Measurements from ENCODE around the gene BTK. TPM values are rescaled to one million over a fixed set of nuclear protein-coding genes. Genes with fewer than 3 reads are reported as not detected.

The BTK gene
- total RNA-seq, 4 donors from 2014 or later, result 0.75 to 1.5 (median 1.00) TPM; not detected in 1

DNA sequence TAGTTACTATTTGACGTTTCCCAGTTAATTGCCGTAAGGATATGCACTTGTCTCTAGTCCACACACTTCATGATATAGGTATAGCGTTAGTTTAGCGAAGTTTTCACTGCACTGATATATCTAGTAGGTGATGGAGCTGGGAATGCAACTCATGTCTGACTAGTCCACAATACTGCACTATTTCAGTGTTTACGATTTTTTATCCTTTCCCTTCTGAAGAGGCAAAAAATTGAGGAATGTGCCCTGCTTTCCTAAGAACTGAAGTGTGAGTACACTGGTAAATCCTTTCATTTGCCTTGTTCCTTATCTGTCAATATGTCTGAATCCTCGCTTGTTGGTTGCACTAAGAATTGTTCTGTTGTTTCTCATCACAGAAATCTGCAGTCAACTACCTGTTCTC is 5.8 kb upstream of the BTK start:
- Histone ChIP-seq H3K36me3 (peaks cover 0 to 4% of the 10 kb centered on the region in 2 donors), H3K27me3 (no peaks in the 10 kb centered on the region), H3K9me3 (no peaks in the 10 kb centered on the region), H3K4me1 (no peaks in the 10 kb centered on the region), H3K27ac (peak overlapping the region; percentile 78 to 89 (median 81)), H3K4me3 (peak overlapping the region; percentile 65 to 73 (median 70))
- no peak for ATAC-seq
- TF ChIP-seq, protein P1, sequence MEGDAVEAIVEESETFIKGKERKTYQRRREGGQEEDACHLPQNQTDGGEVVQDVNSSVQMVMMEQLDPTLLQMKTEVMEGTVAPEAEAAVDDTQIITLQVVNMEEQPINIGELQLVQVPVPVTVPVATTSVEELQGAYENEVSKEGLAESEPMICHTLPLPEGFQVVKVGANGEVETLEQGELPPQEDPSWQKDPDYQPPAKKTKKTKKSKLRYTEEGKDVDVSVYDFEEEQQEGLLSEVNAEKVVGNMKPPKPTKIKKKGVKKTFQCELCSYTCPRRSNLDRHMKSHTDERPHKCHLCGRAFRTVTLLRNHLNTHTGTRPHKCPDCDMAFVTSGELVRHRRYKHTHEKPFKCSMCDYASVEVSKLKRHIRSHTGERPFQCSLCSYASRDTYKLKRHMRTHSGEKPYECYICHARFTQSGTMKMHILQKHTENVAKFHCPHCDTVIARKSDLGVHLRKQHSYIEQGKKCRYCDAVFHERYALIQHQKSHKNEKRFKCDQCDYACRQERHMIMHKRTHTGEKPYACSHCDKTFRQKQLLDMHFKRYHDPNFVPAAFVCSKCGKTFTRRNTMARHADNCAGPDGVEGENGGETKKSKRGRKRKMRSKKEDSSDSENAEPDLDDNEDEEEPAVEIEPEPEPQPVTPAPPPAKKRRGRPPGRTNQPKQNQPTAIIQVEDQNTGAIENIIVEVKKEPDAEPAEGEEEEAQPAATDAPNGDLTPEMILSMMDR (IDR thresholded peaks at IDR 0.05 in 4 of 5, conservative IDR thresholded peaks at IDR 0.05 in 1 of 5), result no peak
- no peak for TF ChIP-seq POLR2A (IDR thresholded peaks at IDR 0.05)
- intact Hi-C loops (cut with DNase I; ENCODE audit: low total_unique reads) (loop anchor here (1.0 to 2.0 kb wide), 2 partner anchors 17 to 43 kb away; partner anchors contain the start of gene HNRNPH2), in situ Hi-C loops (cut with MboI; ENCODE audit: low sequenced_read_pairs in 4 of 4) (no loop called here)
- DNase-seq, result no peak

DNA sequence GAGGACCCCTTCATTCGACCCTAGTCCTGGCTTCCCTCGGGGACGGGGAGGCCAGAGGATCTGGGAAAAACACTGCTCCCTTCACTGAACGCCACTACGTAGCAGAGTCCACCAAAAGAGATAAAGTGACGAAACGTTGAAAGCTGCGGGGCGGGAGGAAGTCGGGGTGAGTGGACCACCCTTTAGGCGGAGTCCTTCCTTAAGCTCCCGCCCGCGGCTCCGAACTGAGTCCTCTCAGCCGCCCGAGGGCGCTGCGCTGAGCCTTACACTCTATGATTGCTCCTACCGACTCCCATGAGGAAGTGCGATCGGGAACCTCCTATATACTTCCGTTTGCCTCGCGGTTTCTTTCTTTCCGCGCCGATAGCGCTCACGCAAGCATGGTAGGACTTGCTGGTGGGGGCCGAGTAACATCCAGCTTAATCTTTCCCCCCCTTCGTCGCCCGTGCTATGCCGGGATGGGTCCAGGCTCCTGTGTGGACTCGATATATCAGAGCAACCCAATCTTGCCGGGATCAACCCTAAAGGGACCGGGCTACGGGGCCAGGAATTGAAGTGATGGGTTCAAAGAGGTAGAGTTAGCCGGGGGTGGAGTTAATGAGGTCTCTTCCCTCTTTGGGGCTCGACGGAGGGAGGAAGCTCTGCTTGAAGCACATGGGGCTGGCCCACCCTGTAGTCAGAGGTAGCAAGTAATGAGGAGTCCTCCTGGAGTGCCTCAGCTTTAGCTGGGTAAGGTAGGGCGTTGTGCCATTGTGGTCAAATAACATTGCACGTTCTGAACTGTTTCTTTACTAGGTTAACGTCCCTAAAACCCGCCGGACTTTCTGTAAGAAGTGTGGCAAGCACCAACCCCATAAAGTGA is 4.9 kb upstream of the BTK start, which contains the start of gene RPL36A:
TSS of gene RPL36A (plus strand) at position 348 of the 862 bp plus-strand sequence. CDS start at position 381, 33 bp downstream.
- Histone ChIP-seq H3K27me3 (no peaks in the 10 kb centered on the region), H3K27ac (peak within 1 kb of the TSS; percentile 78 to 89 (median 81)), H3K4me3 (peak within 1 kb of the TSS; percentile 65 to 73 (median 70)), H3K9me3 (no peaks in the 10 kb centered on the region), H3K4me1 (no peaks in the 10 kb centered on the region), H3K36me3 (peaks cover 0 to 3% of the 10 kb centered on the region in 2 donors)
- intact Hi-C loops (cut with DNase I; ENCODE audit: low total_unique reads) (loop anchor here (1.0 to 2.0 kb wide), 2 partner anchors 18 to 42 kb away; partner anchors contain the start of gene HNRNPH2), in situ Hi-C loops (cut with MboI; ENCODE audit: low sequenced_read_pairs in 4 of 4) (no loop called here)
- DNase-seq (peak; percentile 71 to 82), ATAC-seq (peak; percentile 99)
- TF ChIP-seq POLR2A (IDR thresholded peaks at IDR 0.05), result peak; percentile 86 to 87
- TF ChIP-seq, protein P1 (IDR thresholded peaks at IDR 0.05 in 4 of 5, conservative IDR thresholded peaks at IDR 0.05 in 1 of 5), result peak; percentile 43 to 75 (median 55)

DNA sequence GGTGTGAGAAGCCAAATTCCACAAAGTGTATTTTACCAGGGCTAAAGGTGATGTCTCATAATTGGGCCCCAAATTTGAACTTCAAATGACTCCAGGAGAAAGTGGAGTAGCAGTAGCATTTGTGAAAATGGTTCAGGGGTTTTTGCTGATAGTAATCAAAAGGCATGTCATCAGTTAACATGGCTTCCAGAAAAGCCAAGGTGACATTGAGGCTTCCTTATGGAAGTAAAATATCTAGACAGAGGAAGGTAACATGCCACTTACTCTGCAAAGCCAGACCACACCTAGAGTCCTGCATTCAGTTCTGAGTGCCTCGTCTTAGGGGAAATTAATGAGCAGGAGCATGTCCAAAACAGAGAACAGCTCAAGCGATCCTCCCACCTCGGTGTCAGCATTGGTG is 2.6 kb upstream of the BTK start:
- H3K27ac ChIP-seq, result no peak overlapping the region
- intact Hi-C loops (cut with DNase I; ENCODE audit: low total_unique reads) (no loop called here), in situ Hi-C loops (cut with MboI; ENCODE audit: low sequenced_read_pairs in 4 of 4) (no loop called here)
- TF ChIP-seq, protein P1 (IDR thresholded peaks at IDR 0.05 in 4 of 5, conservative IDR thresholded peaks at IDR 0.05 in 1 of 5), result no peak
- no peak overlapping the region for H3K4me3 ChIP-seq
- no peaks in the 10 kb centered on the region for H3K4me1 ChIP-seq
- ATAC-seq, result no peak
- DNase-seq, result no peak
- no peaks in the 10 kb centered on the region for H3K27me3 ChIP-seq
- H3K9me3 ChIP-seq, result no peaks in the 10 kb centered on the region
- H3K36me3 ChIP-seq, result no peaks in the 10 kb centered on the region

DNA sequence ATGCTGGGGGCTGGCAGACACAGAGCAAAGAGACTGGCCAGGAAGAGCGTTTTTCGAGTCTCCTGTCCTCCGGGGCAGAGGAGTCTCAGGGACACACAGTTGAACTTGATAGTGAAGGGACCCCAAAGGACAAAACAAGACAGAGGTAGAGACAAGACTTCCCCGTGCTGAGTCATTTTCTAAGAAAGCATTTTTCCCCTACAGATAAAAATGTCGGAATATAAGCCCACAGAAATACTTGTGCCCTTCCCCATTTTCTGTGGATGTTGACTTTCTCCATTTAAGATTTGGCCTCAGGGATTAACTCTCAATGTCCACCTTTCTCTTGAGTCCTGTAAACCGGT is 523 bp upstream of the BTK start:
- no peak overlapping the region for H3K27ac ChIP-seq
- DNase-seq (no peak), ATAC-seq (no peak)
- TF ChIP-seq, protein P1 (IDR thresholded peaks at IDR 0.05 in 4 of 5, conservative IDR thresholded peaks at IDR 0.05 in 1 of 5), result no peak
- no peak for TF ChIP-seq POLR2A (IDR thresholded peaks at IDR 0.05)
- no peaks in the 10 kb centered on the region for H3K4me1 ChIP-seq
- in situ Hi-C loops (cut with MboI; ENCODE audit: low sequenced_read_pairs in 4 of 4) (no loop called here), intact Hi-C loops (cut with DNase I; ENCODE audit: low total_unique reads) (no loop called here)
- no peaks in the 10 kb centered on the region for H3K27me3 ChIP-seq
- H3K36me3 ChIP-seq, result no peaks in the 10 kb centered on the region
- no peaks in the 10 kb centered on the region for H3K9me3 ChIP-seq
- H3K4me3 ChIP-seq, result no peak overlapping the region

Measured in gastrocnemius medialis (tissue), 4 donors.